ENCODE data around the gene PDGFD.

DNA sequence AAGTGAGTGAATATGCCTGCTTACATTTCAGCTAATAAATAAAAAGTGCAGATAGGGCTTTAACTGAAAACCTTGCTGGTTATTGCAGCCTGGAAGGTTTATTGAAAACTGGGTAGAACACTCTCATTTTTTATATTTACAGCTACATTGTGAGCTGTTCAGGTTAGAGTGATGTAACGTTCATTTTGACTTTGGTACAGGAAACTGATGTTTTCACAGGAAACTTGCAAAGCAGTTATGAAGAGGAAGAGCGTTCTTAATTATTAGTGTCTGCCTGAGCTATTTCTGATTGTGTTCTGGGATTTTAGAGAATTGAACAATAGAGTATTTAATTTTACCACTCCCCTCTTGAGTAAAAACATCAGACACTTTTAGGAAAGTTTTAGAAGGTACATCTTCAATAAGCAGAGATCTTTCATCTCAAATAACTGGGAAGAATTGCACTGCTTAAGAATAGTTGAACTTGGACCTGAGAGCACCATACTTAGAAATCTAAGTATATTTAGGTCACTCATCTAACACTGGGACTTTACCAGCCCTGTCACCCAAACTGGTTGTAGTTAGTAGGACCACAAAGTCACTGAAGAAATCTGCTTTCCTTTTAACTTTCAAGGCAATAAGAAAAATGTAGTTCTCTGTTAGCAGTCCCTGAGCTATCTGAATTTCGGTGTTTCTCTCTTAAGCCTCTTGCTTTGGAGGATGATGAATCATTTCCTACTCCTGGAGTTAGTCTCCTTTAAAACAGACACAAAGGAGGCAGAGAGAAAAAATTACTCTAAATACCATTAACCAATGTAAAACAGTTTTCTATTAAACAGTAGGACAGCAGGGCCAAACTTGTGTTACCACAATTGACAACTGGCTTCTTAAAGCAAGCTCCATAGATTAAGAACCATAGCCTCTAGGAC, 256.1 kb downstream of the PDGFD start:
- TF ChIP-seq, protein P1, sequence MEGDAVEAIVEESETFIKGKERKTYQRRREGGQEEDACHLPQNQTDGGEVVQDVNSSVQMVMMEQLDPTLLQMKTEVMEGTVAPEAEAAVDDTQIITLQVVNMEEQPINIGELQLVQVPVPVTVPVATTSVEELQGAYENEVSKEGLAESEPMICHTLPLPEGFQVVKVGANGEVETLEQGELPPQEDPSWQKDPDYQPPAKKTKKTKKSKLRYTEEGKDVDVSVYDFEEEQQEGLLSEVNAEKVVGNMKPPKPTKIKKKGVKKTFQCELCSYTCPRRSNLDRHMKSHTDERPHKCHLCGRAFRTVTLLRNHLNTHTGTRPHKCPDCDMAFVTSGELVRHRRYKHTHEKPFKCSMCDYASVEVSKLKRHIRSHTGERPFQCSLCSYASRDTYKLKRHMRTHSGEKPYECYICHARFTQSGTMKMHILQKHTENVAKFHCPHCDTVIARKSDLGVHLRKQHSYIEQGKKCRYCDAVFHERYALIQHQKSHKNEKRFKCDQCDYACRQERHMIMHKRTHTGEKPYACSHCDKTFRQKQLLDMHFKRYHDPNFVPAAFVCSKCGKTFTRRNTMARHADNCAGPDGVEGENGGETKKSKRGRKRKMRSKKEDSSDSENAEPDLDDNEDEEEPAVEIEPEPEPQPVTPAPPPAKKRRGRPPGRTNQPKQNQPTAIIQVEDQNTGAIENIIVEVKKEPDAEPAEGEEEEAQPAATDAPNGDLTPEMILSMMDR (IDR thresholded peaks at IDR 0.05): no peak
- no peak for TF ChIP-seq POLR2AphosphoS5 (IDR thresholded peaks at IDR 0.05; ENCODE audit: insufficient read depth in 1 of 2, low read depth in 1 of 2)
